Endothelial cell of umbilical vein (primary cell): ENCODE results near the gene CDS2. TPM values are rescaled to one million over a fixed set of nuclear protein-coding genes. Genes with fewer than 3 reads are reported as not detected.

Experiments used
- BruUV-seq: library from RNA; stranded (reverse); fragments of 400-500 nt; replicated peaks from 2 replicates; lab custom pipeline; 2021; lab: Mats Ljungman, UMichigan
- CTCF ChIA-PET: fragments of 300-600, 350-600 bp; sonication (Branson Sonifier 250); formaldehyde crosslinking; loops from one replicate; lab custom pipeline; 2021; ENCODE audit warnings: antibody characterized with exemption, inconsistent platforms; lab: Charles Lee
- POLR2A ChIA-PET: fragments of 300-600, 350-600 bp; sonication (Branson Sonifier 250); formaldehyde crosslinking; loops from one replicate; lab custom pipeline; 2021; ENCODE audit warnings: antibody characterized with exemption, inconsistent platforms; lab: Charles Lee
- DNase-seq: peaks from one replicate; pipeline ENCODE4 v3.0.0-alpha.2; 2011; ENCODE audit warnings: low read depth, low spot score
- FAIRE-seq: peaks from 2 replicates; lab custom pipeline; 2011; peaks lifted over from hg19 to GRCh38; lab: Jason Lieb, UNC
- H2AFZ ChIP-seq: 2 replicates; pipeline ENCODE4 v1.6.0; 2012; ENCODE audit warnings: low read depth, low read length, control low read depth, inconsistent platforms
- H3K27ac ChIP-seq: 2 replicates; pipeline ENCODE4 v1.5.1; 2011; ENCODE audit warnings: low read depth, mild to moderate bottlenecking, control low read depth, low read length, moderate library complexity; ENCODE audit not compliant: insufficient read depth
- H3K27me3 ChIP-seq, 2 experiments: 2 replicates each; pipeline versions ENCODE4 v1.6.0 to v1.6.1; 2011; ENCODE audit warnings: low read length in 2 of 2, mixed read lengths in 1 of 2; ENCODE audit not compliant: control insufficient read depth in 2 of 2, insufficient read depth in 2 of 2
- H3K36me3 ChIP-seq, 2 experiments: 2 replicates in 1 of 2; 3 replicates in 1 of 2; pipeline ENCODE4 v1.5.1; 2011; ENCODE audit warnings: low read length in 2 of 2, mild to moderate bottlenecking in 1 of 2, moderate library complexity in 1 of 2; ENCODE audit not compliant: control insufficient read depth in 2 of 2, insufficient read depth in 2 of 2; ENCODE audit errors: extremely low read depth in 1 of 2
- H3K4me1 ChIP-seq: 3 replicates; pipeline ENCODE4 v1.5.1; 2011; ENCODE audit warnings: mild to moderate bottlenecking, low read length; ENCODE audit not compliant: control insufficient read depth, insufficient read depth; ENCODE audit errors: extremely low read depth
- H3K4me2 ChIP-seq: 2 replicates; pipeline ENCODE4 v1.6.1; 2011; ENCODE audit warnings: low read length, control low read depth, mixed read lengths; ENCODE audit not compliant: insufficient read depth
- H3K4me3 ChIP-seq, 3 experiments: fragments of 200-600 bp in 1 of 3; sonication (generic), shearing (Covaris generic) in 1 of 3; replicated peaks in 1 of 3; 2 replicates each; pipeline ENCODE4 v1.5.1; 2011 to 2016; ENCODE audit warnings: control low read depth in 3 of 3, low read length in 3 of 3, mild to moderate bottlenecking in 2 of 3, inconsistent platforms in 1 of 3, low read depth in 1 of 3, moderate library complexity in 1 of 3; ENCODE audit not compliant: insufficient read depth in 1 of 3
- H3K79me2 ChIP-seq: 2 replicates; pipeline ENCODE4 v1.6.0; 2012; ENCODE audit warnings: low read length, inconsistent platforms; ENCODE audit not compliant: control insufficient read depth, insufficient read depth
- H3K9ac ChIP-seq: replicated peaks from 2 replicates; pipeline ENCODE3; 2011; ENCODE audit warnings: low read length, control low read depth; ENCODE audit not compliant: insufficient read depth; ENCODE audit errors: extremely low read depth
- H3K9me1 ChIP-seq: replicated peaks from 3 replicates; pipeline ENCODE4 v1.6.0; 2011; ENCODE audit warnings: mild to moderate bottlenecking, low read length; ENCODE audit not compliant: control insufficient read depth, insufficient read depth; ENCODE audit errors: extremely low read depth
- H3K9me3 ChIP-seq: replicated peaks from 2 replicates; pipeline ENCODE4 v1.5.1; 2012; ENCODE audit warnings: low read length, inconsistent platforms; ENCODE audit not compliant: control insufficient read depth, insufficient read depth
- H4K20me1 ChIP-seq: replicated peaks from 2 replicates; pipeline ENCODE3; 2011; ENCODE audit warnings: mild to moderate bottlenecking, low read length; ENCODE audit not compliant: control insufficient read depth, insufficient read depth; ENCODE audit errors: extremely low read depth
- EZH2 ChIP-seq: IDR thresholded peaks from 2 replicates; pipeline ENCODE4 v1.6.1; 2012; ENCODE audit warnings: borderline replicate concordance, low read depth, mild to moderate bottlenecking, moderate library complexity, low read length, inconsistent platforms; ENCODE audit not compliant: severe bottlenecking
- FOS ChIP-seq: IDR thresholded peaks from 2 replicates; pipeline ENCODE4 v1.6.1; 2011; ENCODE audit warnings: mild to moderate bottlenecking, low read length, moderate library complexity, borderline replicate concordance; ENCODE audit not compliant: insufficient read depth
- GATA2 ChIP-seq: IDR thresholded peaks from 2 replicates; pipeline ENCODE4 v1.7.0; 2011; ENCODE audit warnings: low read depth, mild to moderate bottlenecking, moderate library complexity, mixed read lengths, low read length; ENCODE audit not compliant: insufficient read length, insufficient read depth
- JUN ChIP-seq: IDR thresholded peaks from 2 replicates; pipeline ENCODE4 v1.6.1; 2011; ENCODE audit warnings: borderline replicate concordance, low read depth; ENCODE audit not compliant: insufficient read length, insufficient read depth
- MYC ChIP-seq: IDR thresholded peaks from one replicate; pipeline ENCODE4 v1.6.1; 2011; ENCODE audit warnings: mild to moderate bottlenecking, low read depth, low read length
- POLR2A ChIP-seq: IDR thresholded peaks from 2 replicates; pipeline ENCODE4 v1.6.1; 2012; ENCODE audit warnings: low read depth, mild to moderate bottlenecking, control low read depth, low read length
- POLR2AphosphoS5 ChIP-seq: IDR thresholded peaks from 2 replicates; pipeline ENCODE4 v1.6.1; 2012; ENCODE audit warnings: low read depth, mild to moderate bottlenecking, control low read depth, low read length, moderate library complexity; ENCODE audit not compliant: insufficient read depth
- dilution Hi-C: fragments of 300-500 bp; cut with MboI; formaldehyde crosslinking; loops from one replicate; pipeline ENCODE4 v1.15.0; 2019; ENCODE audit warnings: low sequenced_read_pairs; ENCODE audit not compliant: extremely low pct_ligation_motif_present
- intact Hi-C: fragments of 100-400 bp; cut with micrococcal nuclease; formaldehyde crosslinking; loops from one replicate; pipeline ENCODE4 v1.10.0; 2022
- polyA plus RNA-seq, 4 experiments: library from polyadenylated mRNA; depleted of rRNA in 3 of 4; stranded (reverse) in 3 of 4; unstranded in 1 of 4; fragments of >200 nt; gene quantifications; 2 replicates each; pipeline versions ENCODE4 v1.2.1 to v1.2.3, GENCODE V29; 2011 to 2012; ENCODE audit warnings: missing spikeins in 1 of 4
- total RNA-seq: library from RNA; stranded (reverse); gene quantifications from 2 replicates; pipeline ENCODE4 v1.2.3, GENCODE V29; 2021
- TF ChIP-seq, protein P1 (sequence below): IDR thresholded peaks from 2 replicates; pipeline ENCODE4 v1.6.1; 2011; ENCODE audit not compliant: insufficient read depth, insufficient read length
- TF ChIP-seq, protein P2 (sequence below), 2 donors: IDR thresholded peaks; 1 replicate in 1 of 2; 2 replicates in 1 of 2; pipeline ENCODE4 v1.5.1; 2011; ENCODE audit warnings: low read length in 2 of 2, mild to moderate bottlenecking in 2 of 2, moderate library complexity in 2 of 2, control low read depth in 1 of 2, inconsistent platforms in 1 of 2, low read depth in 1 of 2; ENCODE audit not compliant: insufficient read depth in 1 of 2; ENCODE audit errors: extremely low read depth in 1 of 2

CDS2 gene
- total and polyA plus RNA-seq, 2 donors (not counting 3 experiments of a cell fraction or from before 2014, with no cell fraction given), result 47.0 to 49.0 TPM

DNA sequence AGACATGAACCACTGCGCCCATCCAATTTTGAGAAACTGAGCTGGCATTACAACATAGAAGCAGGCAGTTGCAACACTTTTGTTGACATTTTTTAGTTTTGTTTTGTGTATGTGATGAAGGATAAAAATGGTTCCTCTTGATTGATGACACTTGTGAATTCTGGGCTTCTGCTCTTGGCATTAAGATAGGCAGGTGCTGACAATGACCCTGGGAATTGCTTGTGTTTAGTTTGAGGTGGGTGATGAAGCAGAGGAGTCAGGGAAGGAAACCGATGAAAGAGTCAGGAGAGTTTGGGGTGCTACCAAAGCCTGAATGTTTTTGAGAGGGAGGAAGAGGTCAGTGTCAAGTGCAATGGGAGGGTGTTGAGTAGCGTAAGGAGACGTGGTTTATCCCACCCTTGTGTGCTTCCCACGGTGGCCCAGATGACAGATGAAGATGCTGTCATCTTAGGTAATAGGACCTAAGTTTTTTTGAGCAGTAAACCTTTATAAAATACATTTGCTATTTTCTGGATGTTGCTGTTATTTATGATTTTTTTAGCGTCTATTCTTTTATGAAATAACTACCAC lies 19.4 kb downstream of the CDS2 start:
- intact Hi-C loops (no loop called here), dilution Hi-C loops (no loop called here)
- H3K27me3 ChIP-seq, result no peaks in the 10 kb centered on the region
- ChIA-PET CTCF (interaction anchor here (1.1 kb wide), 1 partner anchor 24 kb away, joined by 3 read pairs; no protein-coding TSS in a partner anchor), POLR2A (no interaction called here)
- no TSS peak for BruUV-seq
- H3K9ac ChIP-seq, result no peak overlapping the region
- no peak overlapping the region for H2AFZ ChIP-seq
- no peak overlapping the region for H3K4me2 ChIP-seq
- no peaks in the 10 kb centered on the region for H3K9me1 ChIP-seq
- FAIRE-seq (no peak), DNase-seq (no peak)
- H3K4me3 ChIP-seq, result no peak overlapping the region
- no peaks in the 10 kb centered on the region for H3K9me3 ChIP-seq
- no peaks in the 10 kb centered on the region for H3K36me3 ChIP-seq
- no peak overlapping the region for H3K27ac ChIP-seq
- peaks cover 23% of the 10 kb centered on the region for H3K79me2 ChIP-seq
- no peaks in the 10 kb centered on the region for H3K4me1 ChIP-seq
- H4K20me1 ChIP-seq, result peaks cover 2% of the 10 kb centered on the region
- TF ChIP-seq EZH2 (no peak), POLR2A (no peak)
- TF ChIP-seq, protein P1, sequence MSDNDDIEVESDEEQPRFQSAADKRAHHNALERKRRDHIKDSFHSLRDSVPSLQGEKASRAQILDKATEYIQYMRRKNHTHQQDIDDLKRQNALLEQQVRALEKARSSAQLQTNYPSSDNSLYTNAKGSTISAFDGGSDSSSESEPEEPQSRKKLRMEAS, result no peak

DNA sequence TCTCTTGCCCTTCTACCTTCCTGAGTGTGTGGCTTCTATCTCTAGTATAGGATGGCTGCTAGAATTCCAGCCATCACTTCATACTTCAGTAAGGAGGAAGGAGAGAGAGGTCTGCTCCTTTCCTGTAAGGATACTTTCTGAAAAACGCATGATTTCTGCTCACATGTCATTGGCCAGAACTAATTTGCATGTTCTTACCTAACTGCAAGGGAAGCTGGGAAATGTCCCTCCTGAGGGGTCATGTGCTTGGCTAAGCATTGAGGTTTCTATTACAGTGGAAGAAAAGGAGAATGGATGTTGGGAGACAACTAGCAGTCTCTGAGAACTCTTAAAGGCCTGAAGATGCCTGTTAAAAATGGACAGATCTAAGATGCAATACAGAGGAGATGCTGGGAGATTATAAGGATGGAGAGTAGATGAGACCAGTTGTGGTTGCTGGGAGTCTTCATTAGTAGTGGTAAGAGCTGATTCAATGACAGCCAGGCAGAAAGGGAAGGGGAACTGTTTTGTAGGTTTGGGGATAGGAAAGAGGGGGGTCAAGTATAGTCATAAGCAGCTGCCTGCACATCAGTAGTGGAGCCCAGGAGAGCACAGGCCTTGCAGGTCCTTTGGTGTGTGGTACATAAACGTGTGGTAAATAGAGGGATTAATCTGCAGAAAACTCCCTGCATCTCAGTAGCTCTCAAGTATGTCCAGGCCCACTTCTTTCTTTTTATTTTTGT lies 20.2 kb downstream of the CDS2 start:
- ChIA-PET CTCF (interaction anchor here (1.6 kb wide), 1 partner anchor 45 kb away, joined by 7 read pairs; no protein-coding TSS in a partner anchor), POLR2A (no interaction called here)
- H3K36me3 ChIP-seq, result no peaks in the 10 kb centered on the region
- no peaks in the 10 kb centered on the region for H3K4me1 ChIP-seq
- H2AFZ ChIP-seq, result no peak overlapping the region
- DNase-seq (no peak), FAIRE-seq (peak; percentile 24)
- no peak overlapping the region for H3K9ac ChIP-seq
- H3K9me3 ChIP-seq, result no peaks in the 10 kb centered on the region
- no peak overlapping the region for H3K4me2 ChIP-seq
- no peak overlapping the region for H3K4me3 ChIP-seq
- peaks cover 2% of the 10 kb centered on the region for H4K20me1 ChIP-seq
- H3K27ac ChIP-seq, result no peak overlapping the region
- H3K9me1 ChIP-seq, result no peaks in the 10 kb centered on the region
- H3K27me3 ChIP-seq, result no peaks in the 10 kb centered on the region
- intact Hi-C loops, result no loop called here
- TF ChIP-seq, protein P2, sequence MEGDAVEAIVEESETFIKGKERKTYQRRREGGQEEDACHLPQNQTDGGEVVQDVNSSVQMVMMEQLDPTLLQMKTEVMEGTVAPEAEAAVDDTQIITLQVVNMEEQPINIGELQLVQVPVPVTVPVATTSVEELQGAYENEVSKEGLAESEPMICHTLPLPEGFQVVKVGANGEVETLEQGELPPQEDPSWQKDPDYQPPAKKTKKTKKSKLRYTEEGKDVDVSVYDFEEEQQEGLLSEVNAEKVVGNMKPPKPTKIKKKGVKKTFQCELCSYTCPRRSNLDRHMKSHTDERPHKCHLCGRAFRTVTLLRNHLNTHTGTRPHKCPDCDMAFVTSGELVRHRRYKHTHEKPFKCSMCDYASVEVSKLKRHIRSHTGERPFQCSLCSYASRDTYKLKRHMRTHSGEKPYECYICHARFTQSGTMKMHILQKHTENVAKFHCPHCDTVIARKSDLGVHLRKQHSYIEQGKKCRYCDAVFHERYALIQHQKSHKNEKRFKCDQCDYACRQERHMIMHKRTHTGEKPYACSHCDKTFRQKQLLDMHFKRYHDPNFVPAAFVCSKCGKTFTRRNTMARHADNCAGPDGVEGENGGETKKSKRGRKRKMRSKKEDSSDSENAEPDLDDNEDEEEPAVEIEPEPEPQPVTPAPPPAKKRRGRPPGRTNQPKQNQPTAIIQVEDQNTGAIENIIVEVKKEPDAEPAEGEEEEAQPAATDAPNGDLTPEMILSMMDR (IDR thresholded peaks at IDR 0.05; ENCODE audit: extremely low read depth in 1 of 2, insufficient read depth in 1 of 2, low read depth in 1 of 2, low read length in 2 of 2), result no peak
- TF ChIP-seq POLR2A, result no peak
- TF ChIP-seq POLR2AphosphoS5, result no peak
- no peak for TF ChIP-seq EZH2
- TF ChIP-seq, protein P1, result no peak
- no peak for TF ChIP-seq MYC
- TF ChIP-seq JUN, result no peak
- TF ChIP-seq GATA2, result no peak
- TF ChIP-seq FOS, result no peak
- H3K79me2 ChIP-seq, result peaks cover 23% of the 10 kb centered on the region
- BruUV-seq, result no TSS peak
- dilution Hi-C loops, result no loop called here
